DMS 273 (cell line): ENCODE data around the gene PDIA3.
"Not testable (repeated sequence)": the region's sequence is repeated elsewhere in the genome, so short reads cannot be mapped to it uniquely, and the experiment has no call there.

Source experiments
- DNase-seq: peaks from one replicate; lab custom pipeline; 2025; ENCODE audit not compliant: unreplicated experiment; lab: John Stamatoyannopoulos, UW

Gene PDIA3

DNA sequence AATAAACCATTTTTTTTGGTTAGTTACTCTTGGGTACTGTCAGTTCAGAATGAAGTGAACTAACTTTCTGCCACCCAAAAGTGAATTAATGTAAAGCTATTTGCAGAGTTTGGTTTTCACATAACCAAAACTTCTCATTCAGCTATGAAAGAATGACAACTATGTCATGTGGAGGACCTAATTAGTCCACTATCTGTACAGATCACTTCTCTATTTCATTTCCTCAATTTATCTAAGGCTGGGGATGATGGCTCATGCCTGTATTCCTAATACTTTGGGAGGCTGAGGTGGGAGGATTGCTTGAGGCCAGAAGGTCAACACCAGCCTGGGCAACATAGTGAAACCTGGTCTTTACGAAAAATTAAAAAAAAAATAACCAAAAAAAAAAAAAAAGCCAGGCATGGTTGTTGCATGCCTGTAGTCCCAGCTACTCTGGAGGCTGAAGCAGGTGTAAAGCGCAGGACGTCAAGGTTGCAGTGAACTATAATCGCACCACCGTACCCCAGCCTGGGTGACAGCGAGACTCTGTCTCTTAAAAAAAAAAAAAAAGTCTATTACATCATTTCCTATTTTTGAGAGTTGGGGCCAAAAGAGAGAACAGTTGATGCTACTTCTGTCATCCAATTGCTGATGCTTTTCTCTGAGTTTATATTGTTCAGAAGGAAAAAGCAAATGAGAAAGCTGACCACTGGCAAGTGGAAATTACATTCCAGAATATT lies 62.9 kb downstream of the PDIA3 start:
- no peak for DNase-seq

DNA sequence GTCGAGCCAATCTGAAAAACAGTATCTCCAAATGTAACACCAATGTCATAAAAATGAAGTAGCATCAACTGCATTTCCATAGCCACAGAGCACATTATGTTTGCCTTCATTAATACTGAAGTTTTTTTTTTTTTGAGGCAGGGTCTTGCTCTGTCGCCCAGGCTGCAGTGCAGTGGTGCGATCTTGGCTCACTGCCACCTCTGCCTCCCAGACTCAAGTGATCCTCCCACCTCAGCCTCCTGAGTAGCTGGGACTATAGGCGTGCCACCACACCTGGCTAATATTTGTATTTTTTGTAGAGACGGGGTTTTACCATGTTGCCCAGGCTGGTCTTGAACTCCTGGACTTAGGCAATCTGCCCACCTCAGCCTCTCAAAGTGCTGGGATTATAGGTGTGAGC lies 68.8 kb downstream of the PDIA3 start:
- DNase-seq = not testable (repeated sequence)

DNA sequence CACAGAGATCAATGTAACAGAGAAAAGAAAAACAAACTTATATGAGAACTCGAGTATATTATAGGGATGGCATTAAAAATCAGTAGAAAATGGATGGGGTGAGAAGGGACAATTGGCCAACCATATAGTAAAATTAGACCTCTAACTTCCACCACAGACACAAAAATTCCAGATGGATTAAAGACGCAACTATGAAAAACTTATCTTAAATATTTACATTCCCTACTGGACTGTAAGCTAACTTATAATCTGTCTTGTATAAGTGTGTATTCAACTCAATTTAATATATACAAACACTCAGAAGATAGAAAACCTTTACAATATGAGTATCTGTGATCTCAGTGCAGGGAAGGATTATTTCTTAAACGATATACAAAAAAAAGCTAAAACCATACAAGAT lies 75.3 kb downstream of the PDIA3 start:
- DNase-seq = no peak
